HG03439 (cell line): ENCODE results near the gene CYP26A1.
"Not testable (repeated sequence)": the region's sequence is repeated elsewhere in the genome, so short reads cannot be mapped to it uniquely, and the experiment has no call there.

Experiments
- ATAC-seq: cut with Tn5 transposase; IDR thresholded peaks from one replicate; pipeline ENCODE4 v1.9.1; 2021; ENCODE audit warnings: mild to moderate bottlenecking, moderate library complexity; ENCODE audit not compliant: unreplicated experiment

Gene CYP26A1

GRCh38 chr10:93077860-93078337, 4.2 kb downstream of the CYP26A1 start:
- ATAC-seq, result no peak

GRCh38 chr10:93079663-93080349, 6.1 kb downstream of the CYP26A1 start:
- no peak for ATAC-seq

GRCh38 chr10:93080350-93081046, 6.8 kb downstream of the CYP26A1 start:
- no peak for ATAC-seq

GRCh38 chr10:93081318-93081717, 7.6 kb downstream of the CYP26A1 start:
- ATAC-seq, result no peak

- no peak for ATAC-seq
These were observed 8.1 kb downstream of the CYP26A1 start for GRCh38 chr10:93081834-93082233.

GRCh38 chr10:93083743-93084539, 10.2 kb downstream of the CYP26A1 start:
- ATAC-seq, result no peak

GRCh38 chr10:93085272-93085859, 11.7 kb downstream of the CYP26A1 start:
- ATAC-seq, result no peak

GRCh38 chr10:93086289-93086688, 12.6 kb downstream of the CYP26A1 start:
- ATAC-seq, result no peak

GRCh38 chr10:93087846-93088245, 14.2 kb downstream of the CYP26A1 start:
- ATAC-seq, result no peak

GRCh38 chr10:93088466-93088865, 14.8 kb downstream of the CYP26A1 start:
- no peak for ATAC-seq

- ATAC-seq, result no peak
These were observed 16.9 kb downstream of the CYP26A1 start for GRCh38 chr10:93090619-93091018.

- no peak for ATAC-seq
These were observed 18.3 kb downstream of the CYP26A1 start for GRCh38 chr10:93091960-93092359.

GRCh38 chr10:93095225-93095624, 21.5 kb downstream of the CYP26A1 start:
- ATAC-seq, result no peak

GRCh38 chr10:93096901-93097300, 23.2 kb downstream of the CYP26A1 start:
- no peak for ATAC-seq

- ATAC-seq, result no peak
These were observed 23.7 kb downstream of the CYP26A1 start for GRCh38 chr10:93097386-93097785.

- ATAC-seq, result no peak
These were observed 25.1 kb downstream of the CYP26A1 start for GRCh38 chr10:93098816-93099215.

GRCh38 chr10:93099670-93100069, 26.0 kb downstream of the CYP26A1 start:
- ATAC-seq, result no peak

- not testable (repeated sequence) for ATAC-seq
These were observed 27.5 kb downstream of the CYP26A1 start for GRCh38 chr10:93101148-93101547.

GRCh38 chr10:93103953-93104352, 30.3 kb downstream of the CYP26A1 start:
- no peak for ATAC-seq

GRCh38 chr10:93106631-93107072, 33.0 kb downstream of the CYP26A1 start:
- ATAC-seq, result no peak
